Measurements from ENCODE around the gene SPPL2C. TPM values are rescaled to one million over a fixed set of nuclear protein-coding genes. Genes with fewer than 3 reads are reported as not detected.
A peak's percentile ranks its signal among the peaks of the same experiment; 100 is the strongest.

Gene SPPL2C
- total RNA-seq, 1 experiment from 2014 or later, result not detected

GRCh38 chr17:45895969-45896785 is 51.5 kb downstream of the SPPL2C start:
- no TSS peak for BruUV-seq (replicated peaks)
- CTCF ChIA-PET, result no interaction called here
- H3K36me3 ChIP-seq (ENCODE audit: insufficient read depth, low read length, poor library complexity, severe bottlenecking), result no peaks in the 10 kb centered on the region
- no peak for DNase-seq (ENCODE audit: low spot score)
- no peaks in the 10 kb centered on the region for H3K4me1 ChIP-seq (ENCODE audit: insufficient read depth, low read length, poor library complexity, severe bottlenecking)
- H3K27me3 ChIP-seq (replicated peaks; ENCODE audit: insufficient read depth, low read depth, low read length, poor library complexity), result peaks cover 25% of the 10 kb centered on the region
- POLR2A ChIA-PET (ENCODE audit: low non-redundant PET), result no interaction called here
- H3K27ac ChIP-seq (ENCODE audit: low read depth, low read length, poor library complexity, severe bottlenecking), result no peak overlapping the region
- H3K4me3 ChIP-seq (ENCODE audit: low read depth, low read length, poor library complexity, severe bottlenecking), result peak overlapping the region; percentile 60
- no peaks in the 10 kb centered on the region for H3K9me3 ChIP-seq (ENCODE audit: low read depth, low read length, poor library complexity, severe bottlenecking)
- no peak for TF ChIP-seq EZH2 (IDR thresholded peaks at IDR 0.05; ENCODE audit: borderline replicate concordance, low read depth, low read length, poor library complexity, severe bottlenecking)
- TF ChIP-seq CTCF (conservative IDR thresholded peaks at IDR 0.05; ENCODE audit: low read depth, low read length), result no peak
- intact Hi-C loops (cut with micrococcal nuclease; ENCODE audit: unreplicated experiment), result loop anchor here (5.0 kb wide), 1 partner anchor 51 kb away; no protein-coding TSS in a partner anchor

Other genes with a start within 250 kb of the SPPL2C start
- gene CRHR1, start 60.6 kb upstream of the SPPL2C start, total RNA-seq (2021), result not detected in 2 replicates
- gene MAPT, start 49.7 kb downstream of the SPPL2C start, total RNA-seq (2021), result 8.3 and 14.7 TPM in 2 replicates
- 0.83 TPM in 1 of 2 replicates, not detected in the other for gene STH, start 154.4 kb downstream of the SPPL2C start, total RNA-seq (2021)